Aorta (tissue), 5 donors: ENCODE measurements around the gene ZBTB25. TPM values are rescaled to one million over a fixed set of nuclear protein-coding genes. Genes with fewer than 3 reads are reported as not detected.

Experiments used
- ATAC-seq: fragments of 200-7000 bp; cut with Tn5 transposase; one replicate; pipeline ENCODE4 v1.9.1; 2022; ENCODE audit warnings: moderate library complexity; ENCODE audit not compliant: low FRiP score
- DNase-seq, 2 donors: peaks; one replicate each; pipeline ENCODE4 v3.0.0-alpha.2; 2020
- H3K27ac ChIP-seq, 2 donors: one replicate each; pipeline ENCODE4 v1.5.1; 2013; ENCODE audit warnings: low read length in 2 of 2, mild to moderate bottlenecking in 2 of 2, moderate library complexity in 2 of 2, control low read depth in 1 of 2, inconsistent platforms in 1 of 2, low read depth in 1 of 2
- H3K27me3 ChIP-seq, 2 donors: one replicate each; pipeline ENCODE4 v1.6.1; 2013; ENCODE audit warnings: control low read depth in 1 of 2, low read length in 1 of 2, mild to moderate bottlenecking in 1 of 2, moderate library complexity in 1 of 2; ENCODE audit not compliant: insufficient read depth in 2 of 2, control insufficient read depth in 1 of 2
- H3K36me3 ChIP-seq, 2 donors: one replicate each; pipeline ENCODE4 v1.6.1; 2013; ENCODE audit warnings: control low read depth in 1 of 2, low read length in 1 of 2, mild to moderate bottlenecking in 1 of 2; ENCODE audit not compliant: insufficient read depth in 2 of 2, control insufficient read depth in 1 of 2
- H3K4me1 ChIP-seq, 2 donors: one replicate each; pipeline ENCODE4 v1.6.1; 2013; ENCODE audit warnings: low read length in 2 of 2, control low read depth in 1 of 2, mild to moderate bottlenecking in 1 of 2, moderate library complexity in 1 of 2; ENCODE audit not compliant: insufficient read depth in 2 of 2, control insufficient read depth in 1 of 2
- H3K4me3 ChIP-seq, 2 donors: one replicate each; pipeline ENCODE4 v1.5.1; 2013; ENCODE audit warnings: low read length in 2 of 2, control low read depth in 1 of 2, mild to moderate bottlenecking in 1 of 2
- H3K9me3 ChIP-seq: one replicate; pipeline ENCODE4 v1.6.1; 2013; ENCODE audit warnings: mild to moderate bottlenecking, low read length; ENCODE audit not compliant: control insufficient read depth
- WGBS, 2 donors: extraction: QIAGEN DNeasy Blood & Tissue Kit; methylation state at CpG; one replicate each; pipeline ENCODE4 v1.1.7; 2013; 5-methylcytosine and 5-hydroxymethylcytosine counted together
- intact Hi-C, 2 donors: fragments of 100-400 bp; cut with DNase I; formaldehyde crosslinking; loops; one replicate each; pipeline versions ENCODE4 v1.14.2 to v1.15.0; 2022
- long read RNA-seq, 2 donors: library from polyadenylated mRNA; unstranded; transcript quantifications; one replicate each; pipeline ENCODE4 v2.0.0, GENCODE V29; 2020 to 2021
- polyA plus RNA-seq, 2 donors: library from polyadenylated mRNA; stranded (reverse); fragments of 200-250 nt; gene quantifications; one replicate each; pipeline ENCODE4 v1.2.3, GENCODE V29; 2013
- total RNA-seq, 2 donors: library from RNA; stranded (reverse); fragmentation: NEBNext Ultra II Directional; extraction: Animal tissue kit (Norgen Biotek cat#: 25700); gene quantifications; one replicate each; pipeline ENCODE4 v1.2.1, GENCODE V29; 2021
- donor health status: healthy with polysubstance abuse.
- donor health status: Bipolar disorder and iron deficiency.
- donor health status: DM: no; HTN: no; CAD: no.
- donor health status: DM: no; HTN: no; CAD: no.
- donor health status: DM: yes; HTN: yes; CAD: no.

The ZBTB25 gene
- total RNA-seq (10 to 100 TPM; 17.2 to 25.4 TPM), polyA plus RNA-seq (1 to 10 TPM in 1 of 2 donors, under 1 TPM in 1; 0.38 to 7.2 TPM)
- long read RNA-seq, donor 1, partial matches to known transcripts, result 1 of 9 reads
- long read RNA-seq, donor 1, other reads (novel, unspliced or antisense), result 8 of 9 reads
- long read RNA-seq, donor 2, full-length matches to known transcripts, result 1 of 4 reads
- long read RNA-seq, donor 2, partial matches to known transcripts, result 0 of 4 reads
- long read RNA-seq, donor 2, other reads (novel, unspliced or antisense), result 3 of 4 reads

- peak; percentile 95 for DNase-seq
- Histone ChIP-seq H3K27me3 (no peaks in the 10 kb centered on the region), H3K4me3 (peak within 1 kb of the TSS; percentile 74 to 88), H3K9me3 (no peaks in the 10 kb centered on the region), H3K4me1 (no peaks in the 10 kb centered on the region), H3K36me3 (no peaks in the 10 kb centered on the region), H3K27ac (peak within 1 kb of the TSS; percentile 94)
- intact Hi-C loops, result loop anchor here in 1 of 2 donors (2.0 to 5.0 kb wide), 2 partner anchors 37 to 116 kb away; partner anchors contain the start of genes HSPA2 and MTHFD1
- peak; percentile 92 for ATAC-seq
- 0 to 1% methylated on average over 57 to 87 of the region's 87 CpGs for WGBS, 2 donors
These were observed at the start of gene ZBTB25 for GRCh38 chr14:64503434-64504309. Gene ZBTB25, minus strand, starts transcription at chr14:64503838. Its CDS starts 13,305 bp downstream, at chr14:64490533.

DNA sequence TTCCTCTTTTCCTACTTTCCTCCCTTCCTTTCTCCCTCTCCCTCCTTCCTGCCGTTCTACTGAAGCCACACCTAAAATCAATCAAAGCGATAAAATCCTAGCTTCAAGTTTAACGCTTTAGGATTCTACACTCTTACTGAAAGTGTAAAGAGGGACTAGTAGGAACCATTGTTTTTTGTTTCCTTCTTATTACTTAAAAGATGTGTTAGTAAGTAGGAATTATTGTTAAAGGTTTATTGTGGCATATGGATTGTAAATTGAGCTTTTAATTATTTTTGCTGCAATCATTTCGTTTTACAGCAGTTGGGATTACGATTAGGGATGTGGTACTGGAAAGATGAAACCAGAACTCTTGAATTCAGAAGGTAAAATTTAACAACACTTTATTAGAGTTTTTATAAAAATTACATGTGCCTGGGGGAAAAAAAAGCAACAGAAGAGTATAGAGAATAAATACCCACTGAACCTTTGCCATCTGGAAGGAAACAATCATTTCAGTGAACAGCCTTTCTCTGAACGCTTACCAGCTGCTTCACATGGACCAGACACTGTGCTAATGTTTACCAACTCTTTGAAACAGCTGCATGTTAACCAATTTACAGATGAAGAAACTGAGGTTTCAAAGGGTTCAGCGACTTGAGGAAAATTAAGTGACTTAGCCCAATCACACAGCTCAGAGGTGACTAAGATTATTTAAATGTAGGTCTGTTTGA lies 47.1 kb upstream of the ZBTB25 start:
- DNase-seq, result no peak
- Histone ChIP-seq H3K27me3 (no peaks in the 10 kb centered on the region), H3K4me3 (no peak overlapping the region), H3K4me1 (no peaks in the 10 kb centered on the region), H3K9me3 (no peaks in the 10 kb centered on the region), H3K27ac (no peak overlapping the region), H3K36me3 (no peaks in the 10 kb centered on the region)
- intact Hi-C loops, result no loop called here
- 89 to 91% methylated on average over 7 of the region's 7 CpGs for WGBS, 2 donors
- no peak for ATAC-seq

- no peaks in the 10 kb centered on the region for H3K4me1 ChIP-seq
- peak; percentile 64 to 87 for DNase-seq
- 16% methylated on average over 54 of the region's 54 CpGs for WGBS, 2 donors
- H3K36me3 ChIP-seq, result no peaks in the 10 kb centered on the region
- intact Hi-C loops, result loop anchor here in 1 of 2 donors (10.0 kb wide), 2 partner anchors 215 to 365 kb away; partner anchors contain the start of gene CHURC1
- H3K4me3 ChIP-seq, result peak within 1 kb of the TSS in 1 of 2 donors; percentile 8
- H3K27ac ChIP-seq, result no peak within 1 kb of the TSS
- H3K9me3 ChIP-seq, result no peaks in the 10 kb centered on the region
- H3K27me3 ChIP-seq, result no peaks in the 10 kb centered on the region
- peak; percentile 90 for ATAC-seq
These were observed 46.4 kb upstream of the ZBTB25 start, which contains the start of gene PPP1R36 for GRCh38 chr14:64549791-64550620. Gene PPP1R36, plus strand, starts transcription at chr14:64549961. Its CDS starts 37 bp downstream, at chr14:64549998.

GRCh38 chr14:64549016-64549415 lies 45.4 kb upstream of the ZBTB25 start:
- ATAC-seq, result no peak
- DNase-seq, result no peak
- Histone ChIP-seq H3K4me1 (no peaks in the 10 kb centered on the region), H3K27me3 (no peaks in the 10 kb centered on the region), H3K36me3 (no peaks in the 10 kb centered on the region), H3K9me3 (no peaks in the 10 kb centered on the region), H3K27ac (no peak overlapping the region), H3K4me3 (no peak overlapping the region)
- intact Hi-C loops, result loop anchor here in 1 of 2 donors (10.0 kb wide), 2 partner anchors 216 to 366 kb away; partner anchors contain the start of gene CHURC1
- WGBS, 2 donors, result 91 to 100% methylated on average over 1 of the region's 1 CpG

DNA sequence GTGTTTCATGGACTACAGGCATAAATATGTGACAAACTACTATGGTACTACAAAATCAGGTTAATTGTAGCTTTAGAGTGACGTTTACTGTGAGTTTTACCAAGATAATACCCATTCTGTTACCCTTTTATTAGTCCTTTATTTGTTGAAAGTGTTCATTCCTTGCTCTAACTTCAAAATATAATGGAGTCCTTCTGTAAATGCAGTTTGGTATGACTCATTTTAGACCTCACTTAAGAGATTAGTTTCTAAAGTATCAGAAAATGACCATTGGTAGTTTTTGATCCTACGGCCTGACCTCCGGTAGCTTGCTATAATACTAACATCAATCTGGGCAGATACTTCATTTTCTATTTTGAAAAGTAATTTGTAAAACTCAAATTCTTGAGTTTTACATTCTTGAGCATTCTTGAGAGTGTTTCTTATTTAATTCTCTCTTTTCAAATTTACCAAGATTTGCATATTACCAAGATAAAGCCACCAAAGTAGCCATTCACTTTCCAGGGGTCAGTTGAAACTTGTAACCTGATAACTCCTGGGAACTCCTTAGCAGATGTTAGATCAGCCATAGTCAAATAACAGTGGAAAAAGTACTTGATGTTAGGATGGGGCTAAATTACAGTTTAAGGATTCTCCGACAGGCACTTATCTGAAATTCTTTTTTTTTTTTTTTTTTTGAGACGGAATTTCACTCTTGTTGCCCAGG lies 41.1 kb upstream of the ZBTB25 start:
- no peak overlapping the region for H3K27ac ChIP-seq
- no peaks in the 10 kb centered on the region for H3K4me1 ChIP-seq
- 64% methylated on average over 4 to 5 of the region's 5 CpGs for WGBS, 2 donors
- DNase-seq, result no peak
- no peak for ATAC-seq
- no peak overlapping the region for H3K4me3 ChIP-seq
- H3K36me3 ChIP-seq, result no peaks in the 10 kb centered on the region
- no peaks in the 10 kb centered on the region for H3K9me3 ChIP-seq
- H3K27me3 ChIP-seq, result no peaks in the 10 kb centered on the region
- intact Hi-C loops, result loop anchor here (5.0 to 10.0 kb wide), 4 partner anchors 37 to 370 kb away; partner anchors contain the start of gene CHURC1 (in 1 of the 2)

GRCh38 chr14:64542836-64543201 lies 39.2 kb upstream of the ZBTB25 start:
- Histone ChIP-seq H3K27me3 (no peaks in the 10 kb centered on the region), H3K27ac (no peak overlapping the region), H3K36me3 (no peaks in the 10 kb centered on the region), H3K4me1 (no peaks in the 10 kb centered on the region), H3K4me3 (peak overlapping the region; percentile 13 to 40), H3K9me3 (no peaks in the 10 kb centered on the region)
- 14 to 19% methylated on average over 4 of the region's 4 CpGs for WGBS, 2 donors
- intact Hi-C loops, result loop anchor here (5.0 to 10.0 kb wide), 4 partner anchors 36 to 372 kb away; partner anchors contain the start of gene CHURC1 (in 1 of the 2)
- DNase-seq, result no peak
- ATAC-seq, result no peak

DNA sequence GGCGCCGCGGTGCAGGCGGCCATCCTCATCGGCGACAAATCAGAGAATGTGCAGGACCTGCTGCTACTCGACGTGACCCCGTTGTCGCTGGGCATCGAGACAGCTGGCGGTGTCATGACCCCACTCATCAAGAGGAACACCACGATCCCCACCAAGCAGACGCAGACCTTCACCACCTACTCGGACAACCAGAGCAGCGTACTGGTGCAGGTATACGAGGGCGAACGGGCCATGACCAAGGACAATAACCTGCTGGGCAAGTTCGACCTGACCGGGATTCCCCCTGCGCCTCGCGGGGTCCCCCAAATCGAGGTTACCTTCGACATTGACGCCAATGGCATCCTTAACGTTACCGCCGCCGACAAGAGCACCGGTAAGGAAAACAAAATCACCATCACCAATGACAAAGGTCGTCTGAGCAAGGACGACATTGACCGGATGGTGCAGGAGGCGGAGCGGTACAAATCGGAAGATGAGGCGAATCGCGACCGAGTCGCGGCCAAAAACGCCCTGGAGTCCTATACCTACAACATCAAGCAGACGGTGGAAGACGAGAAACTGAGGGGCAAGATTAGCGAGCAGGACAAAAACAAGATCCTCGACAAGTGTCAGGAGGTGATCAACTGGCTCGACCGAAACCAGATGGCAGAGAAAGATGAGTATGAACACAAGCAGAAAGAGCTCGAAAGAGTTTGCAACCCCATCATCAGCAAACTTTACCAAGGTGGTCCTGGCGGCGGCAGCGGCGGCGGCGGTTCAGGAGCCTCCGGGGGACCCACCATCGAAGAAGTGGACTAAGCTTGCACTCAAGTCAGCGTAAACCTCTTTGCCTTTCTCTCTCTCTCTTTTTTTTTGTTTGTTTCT lies 38.6 kb upstream of the ZBTB25 start:
- Histone ChIP-seq H3K4me3 (peak overlapping the region; percentile 13 to 40), H3K27ac (no peak overlapping the region), H3K36me3 (no peaks in the 10 kb centered on the region), H3K9me3 (no peaks in the 10 kb centered on the region), H3K4me1 (no peaks in the 10 kb centered on the region), H3K27me3 (no peaks in the 10 kb centered on the region)
- 3% methylated on average over 61 of the region's 61 CpGs for WGBS, 2 donors
- intact Hi-C loops, result loop anchor here (2.0 to 10.0 kb wide), 7 partner anchors 25 to 373 kb away; partner anchors contain the start of genes CHURC1 (in 1 of the 2) and ZBTB1 (in 1 of the 2)
- DNase-seq (peak in 1 of 2 donors; percentile 50), ATAC-seq (no peak)
